ENCODE data around the gene ATP23.

The ATP23 gene

GRCh38 chr12:58008634-58009033, 67.3 kb downstream of the ATP23 start:
- no peak for DNase-seq (ENCODE audit: low read depth)
- H3K4me3 ChIP-seq (ENCODE audit: low read depth, low read length) = no peak overlapping the region
- TF ChIP-seq, protein P1, sequence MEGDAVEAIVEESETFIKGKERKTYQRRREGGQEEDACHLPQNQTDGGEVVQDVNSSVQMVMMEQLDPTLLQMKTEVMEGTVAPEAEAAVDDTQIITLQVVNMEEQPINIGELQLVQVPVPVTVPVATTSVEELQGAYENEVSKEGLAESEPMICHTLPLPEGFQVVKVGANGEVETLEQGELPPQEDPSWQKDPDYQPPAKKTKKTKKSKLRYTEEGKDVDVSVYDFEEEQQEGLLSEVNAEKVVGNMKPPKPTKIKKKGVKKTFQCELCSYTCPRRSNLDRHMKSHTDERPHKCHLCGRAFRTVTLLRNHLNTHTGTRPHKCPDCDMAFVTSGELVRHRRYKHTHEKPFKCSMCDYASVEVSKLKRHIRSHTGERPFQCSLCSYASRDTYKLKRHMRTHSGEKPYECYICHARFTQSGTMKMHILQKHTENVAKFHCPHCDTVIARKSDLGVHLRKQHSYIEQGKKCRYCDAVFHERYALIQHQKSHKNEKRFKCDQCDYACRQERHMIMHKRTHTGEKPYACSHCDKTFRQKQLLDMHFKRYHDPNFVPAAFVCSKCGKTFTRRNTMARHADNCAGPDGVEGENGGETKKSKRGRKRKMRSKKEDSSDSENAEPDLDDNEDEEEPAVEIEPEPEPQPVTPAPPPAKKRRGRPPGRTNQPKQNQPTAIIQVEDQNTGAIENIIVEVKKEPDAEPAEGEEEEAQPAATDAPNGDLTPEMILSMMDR (IDR thresholded peaks at IDR 0.05; ENCODE audit: insufficient read depth, low read depth, low read length, missing control alignments) = no peak
